NB4 (cell line): ENCODE results near the gene USH2A.

Experiments
- MYC ChIP-seq: IDR thresholded peaks from 2 replicates; pipeline ENCODE4 v1.6.1; 2011; ENCODE audit warnings: low read depth, low read length
- POLR2A ChIP-seq: IDR thresholded peaks from 2 replicates; pipeline ENCODE4 v1.6.1; 2011; ENCODE audit warnings: mild to moderate bottlenecking; ENCODE audit not compliant: insufficient read length; ENCODE audit errors: extremely low read depth
- TF ChIP-seq, protein P1 (sequence below): IDR thresholded peaks from one replicate; pipeline ENCODE4 v1.5.1; 2012; ENCODE audit warnings: low read depth, low read length
- TF ChIP-seq, protein P2 (sequence below): IDR thresholded peaks from 2 replicates; pipeline ENCODE4 v1.6.1; 2011; ENCODE audit warnings: low read depth, low read length

DNA sequence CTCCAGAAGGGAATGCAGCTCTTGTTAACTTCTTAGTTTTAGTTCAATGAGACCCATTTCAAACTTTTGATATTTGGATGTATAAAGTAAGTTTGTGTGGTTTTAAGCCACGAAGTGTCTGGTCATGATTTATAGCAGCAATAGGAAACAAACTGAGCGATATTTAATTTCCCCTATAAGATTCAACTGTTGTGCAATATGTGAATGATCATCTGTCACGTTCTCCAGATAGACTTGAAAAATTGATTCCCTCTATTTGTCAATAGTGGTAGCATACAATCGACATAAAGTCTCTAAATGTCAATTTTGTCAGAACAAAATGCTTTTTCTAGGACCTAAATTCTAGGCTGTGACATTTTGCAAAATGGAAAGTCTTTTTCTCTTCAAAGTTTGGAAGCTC, 616.0 kb downstream of the USH2A start:
- TF ChIP-seq, protein P1, sequence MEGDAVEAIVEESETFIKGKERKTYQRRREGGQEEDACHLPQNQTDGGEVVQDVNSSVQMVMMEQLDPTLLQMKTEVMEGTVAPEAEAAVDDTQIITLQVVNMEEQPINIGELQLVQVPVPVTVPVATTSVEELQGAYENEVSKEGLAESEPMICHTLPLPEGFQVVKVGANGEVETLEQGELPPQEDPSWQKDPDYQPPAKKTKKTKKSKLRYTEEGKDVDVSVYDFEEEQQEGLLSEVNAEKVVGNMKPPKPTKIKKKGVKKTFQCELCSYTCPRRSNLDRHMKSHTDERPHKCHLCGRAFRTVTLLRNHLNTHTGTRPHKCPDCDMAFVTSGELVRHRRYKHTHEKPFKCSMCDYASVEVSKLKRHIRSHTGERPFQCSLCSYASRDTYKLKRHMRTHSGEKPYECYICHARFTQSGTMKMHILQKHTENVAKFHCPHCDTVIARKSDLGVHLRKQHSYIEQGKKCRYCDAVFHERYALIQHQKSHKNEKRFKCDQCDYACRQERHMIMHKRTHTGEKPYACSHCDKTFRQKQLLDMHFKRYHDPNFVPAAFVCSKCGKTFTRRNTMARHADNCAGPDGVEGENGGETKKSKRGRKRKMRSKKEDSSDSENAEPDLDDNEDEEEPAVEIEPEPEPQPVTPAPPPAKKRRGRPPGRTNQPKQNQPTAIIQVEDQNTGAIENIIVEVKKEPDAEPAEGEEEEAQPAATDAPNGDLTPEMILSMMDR: no peak
- TF ChIP-seq MYC (no peak), POLR2A (no peak)
- TF ChIP-seq, protein P2, sequence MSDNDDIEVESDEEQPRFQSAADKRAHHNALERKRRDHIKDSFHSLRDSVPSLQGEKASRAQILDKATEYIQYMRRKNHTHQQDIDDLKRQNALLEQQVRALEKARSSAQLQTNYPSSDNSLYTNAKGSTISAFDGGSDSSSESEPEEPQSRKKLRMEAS: no peak
